Chondrocyte (in vitro differentiated cells): ENCODE results near the gene MARK4. TPM values are rescaled to one million over a fixed set of nuclear protein-coding genes. Genes with fewer than 3 reads are reported as not detected.

ENCODE experiments used
- DNase-seq: peaks from one replicate; pipeline ENCODE4 v3.0.0; 2021; ENCODE audit warnings: mixed read lengths, low spot score
- H3K27ac Mint-ChIP-seq: one replicate; pipeline ENCODE4 v1.8.0; 2021; ENCODE audit warnings: mild to moderate bottlenecking, moderate library complexity, mixed read lengths; ENCODE audit not compliant: unreplicated experiment
- H3K27me3 Mint-ChIP-seq: 2 replicates; pipeline ENCODE4 v1.8.0; 2021; ENCODE audit warnings: low read depth, mixed read lengths
- H3K36me3 Mint-ChIP-seq: 2 replicates; pipeline ENCODE4 v1.8.0; 2021; ENCODE audit warnings: low read depth, mixed read lengths
- H3K4me1 Mint-ChIP-seq: 2 replicates; pipeline ENCODE4 v1.8.0; 2021; ENCODE audit warnings: low read depth, mild to moderate bottlenecking, mixed read lengths
- H3K4me3 Mint-ChIP-seq: one replicate; pipeline ENCODE4 v1.8.0; 2021; ENCODE audit warnings: mild to moderate bottlenecking, moderate library complexity, mixed read lengths; ENCODE audit not compliant: unreplicated experiment
- H3K9me3 Mint-ChIP-seq: 2 replicates; pipeline ENCODE4 v1.8.0; 2021; ENCODE audit warnings: low read depth, mixed read lengths
- total RNA-seq: library from RNA; stranded (reverse); gene quantifications from 3 replicates; pipeline ENCODE4 v1.2.1, GENCODE V29; 2021
- TF ChIP-seq, protein P1 (sequence below): fragments of 200-600 bp; sonication (generic); IDR thresholded peaks from 2 replicates; pipeline ENCODE4 v1.5.0; 2021; ENCODE audit warnings: antibody characterized with exemption, mild to moderate bottlenecking, moderate library complexity

MARK4 gene
- total RNA-seq, 1 donor from 2014 or later: 46.3 TPM

DNA sequence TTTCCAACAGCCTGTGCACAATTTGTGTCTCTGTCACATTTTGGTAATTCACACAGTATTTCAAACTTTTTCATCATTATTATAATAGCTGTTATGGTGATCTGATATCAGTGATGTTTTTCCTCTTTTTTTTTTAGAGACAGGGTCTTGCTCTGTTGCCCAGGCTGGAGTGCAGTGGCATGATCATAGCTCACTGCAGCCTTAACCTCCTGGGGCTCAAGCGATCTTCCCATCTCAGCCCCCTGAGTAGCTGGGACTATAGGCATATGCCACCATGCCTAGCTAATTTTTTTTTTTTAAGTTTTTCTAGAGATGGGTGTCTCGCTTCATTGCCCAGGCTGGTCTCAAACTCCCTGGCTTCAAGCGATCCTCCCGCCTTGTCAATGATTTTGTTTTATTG lies 5.8 kb downstream of the MARK4 start:
- Mint-ChIP-seq H3K9me3 (no peaks in the 10 kb centered on the region), H3K4me3 (no peak overlapping the region), H3K4me1 (peaks cover 34% of the 10 kb centered on the region), H3K27me3 (no peaks in the 10 kb centered on the region), H3K36me3 (no peaks in the 10 kb centered on the region), H3K27ac (peak overlapping the region; percentile 32)
- DNase-seq: no peak
- TF ChIP-seq, protein P1, sequence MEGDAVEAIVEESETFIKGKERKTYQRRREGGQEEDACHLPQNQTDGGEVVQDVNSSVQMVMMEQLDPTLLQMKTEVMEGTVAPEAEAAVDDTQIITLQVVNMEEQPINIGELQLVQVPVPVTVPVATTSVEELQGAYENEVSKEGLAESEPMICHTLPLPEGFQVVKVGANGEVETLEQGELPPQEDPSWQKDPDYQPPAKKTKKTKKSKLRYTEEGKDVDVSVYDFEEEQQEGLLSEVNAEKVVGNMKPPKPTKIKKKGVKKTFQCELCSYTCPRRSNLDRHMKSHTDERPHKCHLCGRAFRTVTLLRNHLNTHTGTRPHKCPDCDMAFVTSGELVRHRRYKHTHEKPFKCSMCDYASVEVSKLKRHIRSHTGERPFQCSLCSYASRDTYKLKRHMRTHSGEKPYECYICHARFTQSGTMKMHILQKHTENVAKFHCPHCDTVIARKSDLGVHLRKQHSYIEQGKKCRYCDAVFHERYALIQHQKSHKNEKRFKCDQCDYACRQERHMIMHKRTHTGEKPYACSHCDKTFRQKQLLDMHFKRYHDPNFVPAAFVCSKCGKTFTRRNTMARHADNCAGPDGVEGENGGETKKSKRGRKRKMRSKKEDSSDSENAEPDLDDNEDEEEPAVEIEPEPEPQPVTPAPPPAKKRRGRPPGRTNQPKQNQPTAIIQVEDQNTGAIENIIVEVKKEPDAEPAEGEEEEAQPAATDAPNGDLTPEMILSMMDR: no peak

DNA sequence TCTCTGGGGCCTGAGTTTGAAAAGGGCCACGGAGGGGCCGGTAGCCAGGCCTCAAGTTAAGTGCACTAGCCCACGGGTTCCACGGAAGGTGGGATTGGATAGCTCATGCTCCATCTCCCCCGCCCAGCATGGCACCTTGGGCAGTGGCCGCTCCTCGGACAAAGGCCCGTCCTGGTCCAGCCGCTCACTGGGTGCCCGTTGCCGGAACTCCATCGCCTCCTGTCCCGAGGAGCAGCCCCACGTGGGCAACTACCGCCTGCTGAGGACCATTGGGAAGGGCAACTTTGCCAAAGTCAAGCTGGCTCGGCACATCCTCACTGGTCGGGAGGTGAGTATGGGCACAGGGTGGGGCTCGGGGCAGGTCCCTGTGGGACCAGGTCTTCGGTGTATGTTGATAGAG lies 7.8 kb downstream of the MARK4 start:
- TF ChIP-seq, protein P1: no peak
- H3K27ac Mint-ChIP-seq: no peak overlapping the region
- no peaks in the 10 kb centered on the region for H3K27me3 Mint-ChIP-seq
- DNase-seq: no peak
- H3K4me3 Mint-ChIP-seq: no peak overlapping the region
- peaks cover 3% of the 10 kb centered on the region for H3K36me3 Mint-ChIP-seq
- H3K9me3 Mint-ChIP-seq: no peaks in the 10 kb centered on the region
- H3K4me1 Mint-ChIP-seq: peaks cover 16% of the 10 kb centered on the region

DNA sequence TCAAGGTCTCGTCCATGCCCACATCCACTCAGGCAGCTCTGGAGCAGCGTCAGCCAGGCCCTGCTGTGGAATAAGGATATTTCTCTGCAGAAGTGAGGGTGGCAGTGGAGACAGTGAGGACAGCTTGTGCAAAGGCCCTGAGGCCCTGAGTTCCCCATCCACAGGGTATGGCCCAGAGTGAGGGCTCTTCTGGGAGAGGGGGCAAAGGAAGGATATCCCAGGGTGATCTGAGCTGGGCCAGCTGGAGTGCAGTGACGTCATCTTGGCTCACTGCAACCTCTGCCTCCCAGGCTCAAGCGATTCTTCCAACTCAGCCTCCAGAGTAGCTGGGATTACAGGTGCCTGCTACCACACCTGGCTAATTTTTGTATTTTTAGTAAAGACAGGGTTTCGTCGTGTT lies 11.5 kb downstream of the MARK4 start:
- no peak overlapping the region for H3K27ac Mint-ChIP-seq
- H3K9me3 Mint-ChIP-seq: no peaks in the 10 kb centered on the region
- H3K27me3 Mint-ChIP-seq: no peaks in the 10 kb centered on the region

DNA sequence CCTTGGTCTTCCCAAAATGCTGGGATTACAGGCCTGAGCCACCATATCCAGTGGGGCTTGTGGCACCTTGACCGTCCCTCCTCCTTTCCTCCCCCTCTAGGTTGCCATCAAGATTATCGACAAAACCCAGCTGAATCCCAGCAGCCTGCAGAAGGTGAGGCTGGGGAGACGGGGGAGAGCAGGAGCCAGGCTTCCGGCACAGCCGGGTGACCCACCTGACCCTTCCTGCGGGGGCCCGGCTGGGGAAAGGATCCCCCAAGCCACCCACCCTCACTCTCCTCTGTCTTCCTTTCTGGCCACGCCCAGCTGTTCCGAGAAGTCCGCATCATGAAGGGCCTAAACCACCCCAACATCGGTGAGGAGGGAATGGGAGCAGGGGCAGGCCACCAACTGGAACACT lies 11.9 kb downstream of the MARK4 start:
- Mint-ChIP-seq H3K27me3 (no peaks in the 10 kb centered on the region), H3K27ac (no peak overlapping the region), H3K36me3 (peaks cover 13% of the 10 kb centered on the region), H3K4me1 (no peaks in the 10 kb centered on the region), H3K9me3 (no peaks in the 10 kb centered on the region), H3K4me3 (no peak overlapping the region)
- DNase-seq: no peak
- TF ChIP-seq, protein P1: no peak

More for the DNA sequence above, 11.5 kb downstream of the MARK4 start:
- no peak overlapping the region for H3K4me3 Mint-ChIP-seq
- peaks cover 13% of the 10 kb centered on the region for H3K36me3 Mint-ChIP-seq
- DNase-seq: no peak
- TF ChIP-seq, protein P1: no peak
- no peaks in the 10 kb centered on the region for H3K4me1 Mint-ChIP-seq

DNA sequence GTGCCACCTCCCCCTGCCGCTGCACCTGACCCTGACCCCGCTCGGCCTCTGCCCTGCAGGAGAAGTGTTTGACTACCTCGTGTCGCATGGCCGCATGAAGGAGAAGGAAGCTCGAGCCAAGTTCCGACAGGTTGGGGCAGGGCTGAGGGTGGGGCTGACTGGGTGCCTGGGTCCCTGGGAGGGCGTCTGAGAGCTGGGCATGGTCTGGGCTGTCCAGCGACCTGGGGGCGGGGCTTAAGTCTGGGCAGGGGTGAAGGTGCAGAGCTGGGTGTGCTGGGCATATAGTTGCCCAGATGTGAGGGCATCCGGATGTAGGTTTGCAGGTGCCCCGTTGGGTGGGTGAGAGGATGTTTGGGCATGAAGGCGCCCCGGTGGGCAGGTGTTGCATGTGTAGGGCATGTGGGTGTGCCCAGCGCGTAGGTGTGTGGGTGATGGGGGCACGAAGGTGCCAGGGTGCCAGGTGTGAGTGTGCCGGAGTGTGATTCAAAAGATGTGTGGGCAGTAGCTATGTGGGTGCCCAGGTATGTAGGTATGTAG lies 13.8 kb downstream of the MARK4 start:
- H3K4me1 Mint-ChIP-seq: no peaks in the 10 kb centered on the region
- TF ChIP-seq, protein P1: no peak
- H3K27me3 Mint-ChIP-seq: no peaks in the 10 kb centered on the region
- H3K9me3 Mint-ChIP-seq: no peaks in the 10 kb centered on the region
- no peak overlapping the region for H3K27ac Mint-ChIP-seq
- peaks cover 15% of the 10 kb centered on the region for H3K36me3 Mint-ChIP-seq
- no peak for DNase-seq
- H3K4me3 Mint-ChIP-seq: no peak overlapping the region
